K562 (cell line): Measurements from ENCODE around the gene IFNAR2. TPM values are rescaled to one million over a fixed set of nuclear protein-coding genes. Genes with fewer than 3 reads are reported as not detected.

Experiments used
- ATAC-seq: fragments of 200-7000 bp; cut with Tn5 transposase; 3 replicates; pipeline ENCODE4 v1.9.1; 2020; ENCODE audit warnings: moderate library complexity
- BruUV-seq: library from RNA; stranded (reverse); fragments of 400-500 nt; replicated peaks from 2 replicates; lab custom pipeline; 2021; lab: Mats Ljungman, UMichigan
- CTCF ChIA-PET: fragments of 300-600 bp; formaldehyde crosslinking; extraction: SDS; loops from one replicate; lab custom pipeline; 2021; ENCODE audit warnings: low intra/inter-chr PET ratio; lab: Yijun Ruan, JAX
- POLR2A ChIA-PET: fragments of 300-600, 350-650 bp; sonication (Branson Sonifier 250); formaldehyde crosslinking; extraction: SDS; loops from one replicate; lab custom pipeline; 2021; ENCODE audit warnings: antibody characterized with exemption, inconsistent platforms; lab: Yijun Ruan, JAX
- DNase-seq, 4 experiments: peaks; one replicate each; pipeline versions ENCODE4 v3.0.0 to v3.0.0-alpha.2; 2011 to 2018; ENCODE audit warnings: low spot score in 3 of 4, mixed read lengths in 3 of 4; ENCODE audit errors: extremely low read depth in 1 of 4
- FAIRE-seq: peaks from 2 replicates; lab custom pipeline; 2011; peaks lifted over from hg19 to GRCh38; lab: Jason Lieb, UNC
- H2AFZ ChIP-seq: 2 replicates; pipeline ENCODE4 v1.6.0; 2011; ENCODE audit warnings: low read depth, low read length, control low read depth, inconsistent platforms
- H3K27ac ChIP-seq: fragments of 200-600 bp; 3 replicates; pipeline ENCODE4 v1.8.0; 2011; ENCODE audit warnings: low read depth, mild to moderate bottlenecking, control low read depth, inconsistent platforms, low read length, moderate library complexity, mixed read lengths; ENCODE audit errors: extremely low read depth
- H3K27me3 ChIP-seq, 2 experiments: fragments of 300-600 bp in 1 of 2; 2 replicates in 1 of 2; 3 replicates in 1 of 2; pipeline versions ENCODE4 v1.6.0 to v1.8.0; 2011; ENCODE audit warnings: inconsistent platforms in 2 of 2, low read length in 2 of 2, mild to moderate bottlenecking in 1 of 2, mixed read lengths in 1 of 2, moderate library complexity in 1 of 2; ENCODE audit not compliant: control insufficient read depth in 2 of 2, insufficient read depth in 2 of 2
- H3K36me3 ChIP-seq: fragments of 300-600 bp; 3 replicates; pipeline ENCODE4 v1.8.0; 2011; ENCODE audit warnings: mild to moderate bottlenecking, low read length, inconsistent platforms; ENCODE audit not compliant: control insufficient read depth, insufficient read depth
- H3K4me1 ChIP-seq, 2 experiments: fragments of 200-600 bp in 1 of 2; replicated peaks in 1 of 2; 2 replicates in 1 of 2; 3 replicates in 1 of 2; pipeline versions ENCODE4 v1.5.1 to v1.8.0; 2011; ENCODE audit warnings: inconsistent platforms in 2 of 2, low read length in 2 of 2, mild to moderate bottlenecking in 1 of 2, mixed read lengths in 1 of 2, moderate library complexity in 1 of 2; ENCODE audit not compliant: control insufficient read depth in 2 of 2, insufficient read depth in 2 of 2
- H3K4me2 ChIP-seq: 2 replicates; pipeline ENCODE4 v1.6.1; 2011; ENCODE audit warnings: low read length, control low read depth, inconsistent platforms, mixed read lengths; ENCODE audit not compliant: insufficient read depth
- H3K4me3 ChIP-seq: fragments of 200-600 bp; sonication (generic), shearing (Covaris generic); 2 replicates; pipeline ENCODE4 v1.5.1; 2016; ENCODE audit warnings: control low read depth, inconsistent platforms
- H3K79me2 ChIP-seq: fragments of 200-600 bp; 3 replicates; pipeline ENCODE4 v1.8.0; 2011; ENCODE audit warnings: low read length, inconsistent platforms; ENCODE audit not compliant: control insufficient read depth, insufficient read depth
- H3K9ac ChIP-seq, 2 experiments: 2 replicates each; pipeline versions ENCODE4 v1.6.0 to v1.6.1; 2011; ENCODE audit warnings: low read depth in 2 of 2, low read length in 2 of 2, control low read depth in 1 of 2, inconsistent platforms in 1 of 2, mild to moderate bottlenecking in 1 of 2, mixed read lengths in 1 of 2; ENCODE audit not compliant: insufficient read depth in 1 of 2
- H3K9me1 ChIP-seq: one replicate; pipeline ENCODE4 v1.6.0; 2011; ENCODE audit warnings: inconsistent platforms, mild to moderate bottlenecking, low read length, moderate library complexity; ENCODE audit not compliant: control insufficient read depth, insufficient read depth
- H3K9me3 ChIP-seq: replicated peaks from 2 replicates; pipeline ENCODE4 v1.5.1; 2011; ENCODE audit warnings: low read depth, low read length, inconsistent platforms; ENCODE audit not compliant: control insufficient read depth, insufficient read depth
- H4K20me1 ChIP-seq: replicated peaks from 2 replicates; pipeline ENCODE4 v1.6.1; 2011; ENCODE audit warnings: low read length, inconsistent platforms, mixed read lengths; ENCODE audit not compliant: control insufficient read depth, insufficient read depth
- CEBPB ChIP-seq: fragments of 450-650 bp; IDR thresholded peaks from 2 replicates; pipeline ENCODE4 v1.6.1; 2016; ENCODE audit warnings: missing genetic modification characterization, missing compliant biosample characterization
- CEBPG ChIP-seq, 3 experiments: fragments of 200-800 bp in 1 of 3; sonication (Bioruptor generic) in 1 of 3; sonication (generic) in 1 of 3; formaldehyde crosslinking in 1 of 3; IDR thresholded peaks in 2 of 3; conservative IDR thresholded peaks in 1 of 3; 2 replicates each; pipeline versions ENCODE4 v1.6.1 to v1.8.0; 2016 to 2022; ENCODE audit warnings: missing compliant biosample characterization in 2 of 3, missing genetic modification characterization in 2 of 3, mild to moderate bottlenecking in 1 of 3, missing genetic modification reagents in 1 of 3
- CSDE1 ChIP-seq, 2 experiments: fragments of 450-650 bp; IDR thresholded peaks; 2 replicates each; pipeline ENCODE4 v1.6.1; 2016; ENCODE audit warnings: mild to moderate bottlenecking in 1 of 2
- FOXA3 ChIP-seq, 2 experiments: fragments of 450-650 bp in 1 of 2; sonication (generic) in 1 of 2; formaldehyde crosslinking; IDR thresholded peaks in 1 of 2; conservative IDR thresholded peaks in 1 of 2; 2 replicates each; pipeline versions ENCODE4 v1.4.0 to v1.8.0; 2020 to 2022; ENCODE audit warnings: mild to moderate bottlenecking in 2 of 2, missing genetic modification reagents in 1 of 2
- FOXP4 ChIP-seq: sonication (generic); formaldehyde crosslinking; IDR thresholded peaks from 2 replicates; pipeline ENCODE4 v1.8.0; 2022; ENCODE audit warnings: mild to moderate bottlenecking, missing genetic modification reagents, borderline replicate concordance
- HCFC1 ChIP-seq: IDR thresholded peaks from 2 replicates; pipeline ENCODE4 v1.6.1; 2012; ENCODE audit warnings: low read depth, low read length, improper control_type of control experiment
- NCOA6 ChIP-seq: fragments of 450-650 bp; IDR thresholded peaks from 2 replicates; pipeline ENCODE4 v1.6.1; 2017; ENCODE audit warnings: mild to moderate bottlenecking
- SPI1 ChIP-seq: IDR thresholded peaks from 2 replicates; pipeline ENCODE4 v1.6.1; 2011; ENCODE audit warnings: low read depth, low read length, control low read depth, borderline replicate concordance
- SREBF1 ChIP-seq: fragments of 150-350 bp; IDR thresholded peaks from 2 replicates; pipeline ENCODE4 v1.6.1; 2014; ENCODE audit warnings: antibody characterized with exemption, low read depth, low read length, borderline replicate concordance
- USF1 ChIP-seq: sonication (generic); formaldehyde crosslinking; IDR thresholded peaks from 2 replicates; pipeline ENCODE4 v1.9.0; 2022; ENCODE audit warnings: mild to moderate bottlenecking, missing genetic modification reagents
- XRCC5 ChIP-seq: fragments of 200-400 bp; formaldehyde crosslinking; IDR thresholded peaks from 2 replicates; pipeline ENCODE4 v1.6.1; 2017; ENCODE audit warnings: low read depth, mild to moderate bottlenecking, low read length
- ZBED1 ChIP-seq: IDR thresholded peaks from 2 replicates; pipeline ENCODE4 v1.6.1; 2014
- ZNF217 ChIP-seq: sonication (generic); formaldehyde crosslinking; IDR thresholded peaks from 2 replicates; pipeline ENCODE4 v1.8.0; 2022; ENCODE audit warnings: mild to moderate bottlenecking, missing genetic modification reagents
- WGBS: fragments of 100-300 bp; shearing (Covaris generic); methylation state at CpG from one replicate; pipeline ENCODE4 v1.1.6; 2016; ENCODE audit warnings: low coverage, mixed read lengths; ENCODE audit not compliant: insufficient coverage; ENCODE audit errors: missing lambda C conversion rate; 5-methylcytosine and 5-hydroxymethylcytosine counted together
- in situ Hi-C: fragments of 300-500 bp; cut with MboI; formaldehyde crosslinking; loops from 4 replicates; pipeline ENCODE4 v1.15.0; 2018; ENCODE audit warnings: inconsistent platforms, mixed read lengths
- intact Hi-C: fragments of 100-400 bp; cut with micrococcal nuclease; formaldehyde crosslinking; loops from 2 replicates; pipeline ENCODE4 v1.14.2; 2022
- polyA plus RNA-seq, 8 experiments: library from polyadenylated mRNA; depleted of rRNA in 4 of 8; stranded (reverse) in 5 of 8; unstranded in 3 of 8; fragments of >200 nt; fragmentation: Nextera tagmentation in 2 of 8; fragmentation: Illumina TruSeq in 1 of 8; extraction: Ambion mirVana in 2 of 8; extraction: Trizol in 1 of 8; gene quantifications; 2 replicates each; pipeline versions ENCODE4 v1.2.1 to v1.2.3, GENCODE V29; 2011 to 2014; ENCODE audit warnings: inconsistent platforms in 1 of 8, missing spikeins in 1 of 8
- total RNA-seq, 7 experiments: library from RNA; depleted of rRNA in 6 of 7; stranded (reverse); fragments of >200 nt in 6 of 7; fragmentation: Illumina TruSeq in 2 of 7; extraction: Trizol in 2 of 7; gene quantifications; 2 replicates each; pipeline versions ENCODE4 v1.2.1 to v1.2.3, GENCODE V29; 2011 to 2021; ENCODE audit warnings: low replicate concordance in 1 of 7

IFNAR2 gene
- total and polyA plus RNA-seq, 9 of the 15 experiments (the other 6 are each of a cell fraction or from before 2014, with no cell fraction given): 1.7 to 48.3 (median 8.4) TPM

GRCh38 chr21:33244779-33245105 lies 15.0 kb downstream of the IFNAR2 start:
- in situ Hi-C loops: no loop called here
- H3K4me1 ChIP-seq: no peaks in the 10 kb centered on the region; a peak in 1 of 5 replicates
- BruUV-seq: no TSS peak
- ChIA-PET POLR2A (no interaction called here), CTCF (no interaction called here)
- no peak for DNase-seq
- no peak overlapping the region for H3K27ac ChIP-seq
- 100% methylated on average over 2 of the region's 2 CpGs for WGBS
- H3K4me2 ChIP-seq: no peak overlapping the region
- no peaks in the 10 kb centered on the region for H3K9me1 ChIP-seq
- intact Hi-C loops: no loop called here
- FAIRE-seq: no peak
- ATAC-seq: no peak
- no peaks in the 10 kb centered on the region for H4K20me1 ChIP-seq
- H2AFZ ChIP-seq: no peak overlapping the region
- TF ChIP-seq CEBPG (CRISPR knock-in tag; IDR thresholded peaks at IDR 0.05) (no peak), CEBPG (tag; conservative IDR thresholded peaks at IDR 0.05 in 1 of 2, IDR thresholded peaks at IDR 0.05 in 1 of 2) (peak; percentile 58 to 62), CSDE1 (IDR thresholded peaks at IDR 0.05) (no peak), CEBPB (tag) (peak; percentile 91), SPI1 (peak; percentile 62; the same call in 1 of the 2 replicates)
- H3K9ac ChIP-seq: no peak overlapping the region
- no peak overlapping the region for H3K4me3 ChIP-seq
- H3K9me3 ChIP-seq: no peaks in the 10 kb centered on the region
- H3K36me3 ChIP-seq: peaks cover 61% of the 10 kb centered on the region
- H3K27me3 ChIP-seq: no peaks in the 10 kb centered on the region
- no peaks in the 10 kb centered on the region for H3K79me2 ChIP-seq

GRCh38 chr21:33245289-33245918 lies 15.7 kb downstream of the IFNAR2 start:
- ATAC-seq (no peak), DNase-seq (no peak), FAIRE-seq (no peak)
- H3K9me1 ChIP-seq: no peaks in the 10 kb centered on the region
- no peak overlapping the region for H3K27ac ChIP-seq
- CTCF ChIA-PET: no interaction called here
- H2AFZ ChIP-seq: no peak overlapping the region
- in situ Hi-C loops: no loop called here
- no peak overlapping the region for H3K4me2 ChIP-seq
- peaks cover 67% of the 10 kb centered on the region for H3K36me3 ChIP-seq
- intact Hi-C loops: no loop called here
- BruUV-seq: no TSS peak
- POLR2A ChIA-PET: no interaction called here
- no peaks in the 10 kb centered on the region for H4K20me1 ChIP-seq
- no peak overlapping the region for H3K9ac ChIP-seq
- H3K79me2 ChIP-seq: no peaks in the 10 kb centered on the region
- H3K4me3 ChIP-seq: no peak overlapping the region
- no peaks in the 10 kb centered on the region; a peak in 1 of 5 replicates for H3K4me1 ChIP-seq
- no peaks in the 10 kb centered on the region for H3K9me3 ChIP-seq
- H3K27me3 ChIP-seq: no peaks in the 10 kb centered on the region
- WGBS: 67% methylated on average over 4 of the region's 4 CpGs
- TF ChIP-seq HCFC1: no peak
- no peak for TF ChIP-seq ZBED1
- TF ChIP-seq ZNF217: no peak
- TF ChIP-seq USF1: no peak
- no peak for TF ChIP-seq SREBF1
- TF ChIP-seq NCOA6: no peak
- no peak for TF ChIP-seq FOXA3 (CRISPR knock-in tag; conservative IDR thresholded peaks at IDR 0.05 in 1 of 2, IDR thresholded peaks at IDR 0.05 in 1 of 2)
- no peak for TF ChIP-seq XRCC5
- TF ChIP-seq FOXP4 (CRISPR knock-in tag): no peak
